HG03571 (cell line): ENCODE data around the gene LEO1.

Experiments used
- ATAC-seq: cut with Tn5 transposase; IDR thresholded peaks from one replicate; pipeline ENCODE4 v1.9.1; 2021; ENCODE audit not compliant: unreplicated experiment

The LEO1 gene

DNA sequence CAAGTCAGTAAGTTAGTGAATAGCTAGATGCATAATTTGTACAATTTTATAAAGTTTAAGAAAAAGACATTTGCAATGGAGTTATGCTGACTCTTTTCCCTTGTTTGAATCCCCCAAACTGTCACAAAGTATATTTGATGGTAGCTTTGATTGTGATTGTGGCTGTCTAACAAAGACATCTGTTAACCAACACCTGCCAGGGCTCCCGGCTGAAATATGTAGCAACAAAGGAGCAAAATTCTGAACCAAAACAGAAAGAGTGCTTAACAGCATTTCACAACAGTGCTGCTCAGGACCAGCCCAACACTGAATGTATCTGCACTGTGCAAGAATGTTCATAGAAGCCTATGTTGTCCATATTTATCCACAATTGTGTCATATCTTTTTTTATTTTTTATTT lies 39.4 kb downstream of the LEO1 start:
- no peak for ATAC-seq

DNA sequence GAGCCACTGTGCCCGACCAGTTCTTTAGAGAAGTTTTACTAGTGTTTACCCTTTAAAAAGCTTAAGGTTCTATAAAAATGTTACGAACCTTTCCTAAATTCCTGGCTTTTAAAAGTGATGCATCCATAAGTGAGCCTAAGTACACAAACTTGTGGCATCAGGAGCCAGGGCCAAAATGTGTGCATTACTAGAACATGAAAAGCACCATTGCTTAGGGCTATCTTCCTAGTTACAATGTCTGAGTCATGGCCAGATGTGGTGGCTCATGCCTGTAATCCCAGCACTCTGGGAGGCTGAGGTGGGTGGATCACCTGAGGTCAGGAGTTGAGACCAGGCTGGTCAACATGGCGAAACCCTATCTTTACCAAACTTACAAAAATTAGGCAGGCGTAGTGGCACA lies 39.9 kb downstream of the LEO1 start:
- ATAC-seq = no peak

DNA sequence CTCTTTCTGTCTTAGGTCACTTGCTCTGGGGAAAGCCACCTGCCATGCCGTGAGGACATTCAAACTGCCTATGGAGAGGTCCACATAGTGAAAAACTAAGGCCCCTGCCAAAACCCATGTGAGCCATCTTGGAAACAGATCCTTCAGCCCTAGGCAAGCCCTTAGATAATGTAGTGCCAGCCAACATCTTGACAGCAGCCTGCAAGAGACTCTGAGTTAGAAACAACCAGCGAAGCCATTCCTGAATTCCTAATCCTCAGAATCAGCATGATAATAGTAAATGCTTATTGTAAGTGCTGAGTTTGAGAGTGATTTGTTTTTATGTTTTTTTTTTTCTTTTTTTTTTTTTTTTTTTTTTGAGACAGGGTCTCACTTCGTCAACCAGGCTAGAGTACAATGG lies 40.6 kb downstream of the LEO1 start:
- no peak for ATAC-seq

DNA sequence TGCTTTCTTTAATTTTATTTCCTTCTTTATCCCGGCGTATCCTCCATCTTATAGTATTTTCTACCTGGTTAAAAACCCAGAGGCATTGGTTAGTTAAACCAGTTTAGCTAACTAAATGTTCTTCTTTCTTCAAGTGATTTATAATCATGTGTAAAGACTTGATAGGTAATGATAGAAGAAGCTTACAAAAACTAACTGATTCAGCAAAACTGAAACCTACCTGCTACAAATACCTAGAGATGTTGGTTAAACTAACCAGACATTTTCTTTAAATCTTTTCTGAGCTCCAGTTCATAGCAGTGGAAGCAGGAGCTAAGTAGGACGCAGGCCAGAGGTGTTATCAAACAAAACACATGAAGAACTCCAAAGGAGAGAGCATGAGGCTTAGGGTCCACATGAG lies 44.8 kb downstream of the LEO1 start:
- ATAC-seq = no peak

DNA sequence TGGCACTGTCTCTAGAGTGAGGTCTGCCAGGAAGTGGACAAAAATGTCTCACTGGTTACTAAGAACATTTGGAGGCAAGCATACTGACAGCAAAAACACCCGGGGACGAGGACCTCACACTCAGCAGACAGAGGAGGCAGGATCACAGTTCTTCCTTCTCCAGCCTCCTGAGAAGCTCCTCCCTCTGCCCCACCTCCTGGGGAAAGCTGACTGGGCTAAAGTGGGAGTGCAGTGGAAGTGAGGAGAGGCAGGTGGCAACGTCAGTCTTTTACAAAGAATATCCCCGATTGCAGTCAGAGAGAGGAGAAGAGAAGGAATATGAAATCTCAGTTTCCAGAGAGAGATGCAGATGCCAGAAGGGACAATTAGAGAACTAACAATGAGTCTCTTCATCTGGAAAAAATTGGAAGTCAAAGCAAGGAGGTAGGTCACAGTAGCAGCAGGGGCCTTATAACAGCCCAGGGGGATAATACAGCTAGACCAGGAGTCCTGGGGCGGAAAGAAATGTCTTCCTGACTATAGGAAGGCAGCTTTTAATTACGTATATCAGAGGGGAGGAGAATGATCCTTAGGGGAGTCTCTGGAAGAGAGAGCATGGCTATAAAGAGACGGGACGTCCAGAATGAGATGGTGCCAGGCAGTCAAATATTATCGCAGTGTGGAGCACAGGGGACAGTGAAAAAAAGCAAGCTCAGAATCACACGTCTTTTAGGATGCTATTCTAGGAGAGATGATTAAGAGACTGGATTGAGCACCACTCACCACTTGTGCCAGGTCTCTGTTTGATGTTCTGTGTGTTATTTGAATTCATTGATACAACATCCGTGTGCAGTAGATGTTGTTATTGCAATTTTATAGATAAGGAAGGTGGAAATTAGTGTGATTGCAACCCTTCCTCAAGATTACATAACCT lies 47.2 kb downstream of the LEO1 start:
- ATAC-seq = no peak

DNA sequence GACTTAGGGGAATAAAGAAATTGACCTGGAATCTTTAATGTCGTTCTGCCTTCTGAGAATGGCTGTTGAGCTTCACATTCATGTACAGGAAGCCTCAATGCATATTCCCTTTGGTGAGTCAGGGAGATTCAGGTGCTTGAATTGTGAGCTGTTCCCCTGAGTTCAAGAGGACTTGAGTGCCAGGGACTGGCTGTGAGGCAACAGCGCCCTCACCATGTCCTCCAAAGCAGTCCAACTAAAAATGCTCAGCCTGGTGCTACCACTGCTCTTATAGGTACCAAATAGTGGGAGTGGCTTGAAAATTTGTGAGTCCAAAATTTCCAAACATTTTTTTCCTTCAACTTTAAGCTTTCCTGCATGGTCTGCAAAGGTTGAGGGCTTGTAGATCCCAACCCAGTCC lies 54.1 kb downstream of the LEO1 start:
- no peak for ATAC-seq

DNA sequence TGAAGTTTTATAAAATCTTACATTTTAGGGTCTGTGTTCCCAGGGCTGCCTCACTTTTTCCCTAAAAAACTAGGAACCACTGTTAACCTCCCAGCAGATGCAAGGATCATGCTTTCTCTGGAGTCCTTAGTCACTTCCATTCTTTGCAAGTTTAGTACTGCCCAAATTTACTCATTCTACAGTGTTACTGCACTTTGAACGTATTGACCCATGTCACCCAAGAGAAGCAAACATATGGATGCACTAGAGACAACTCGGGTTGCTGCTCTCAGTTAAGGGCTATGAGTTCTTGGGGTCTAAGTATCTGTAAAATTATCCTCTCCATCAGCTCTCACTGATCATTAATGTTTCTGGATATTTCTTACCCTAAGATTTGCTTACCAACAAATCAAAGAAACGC lies 59.0 kb downstream of the LEO1 start:
- no peak for ATAC-seq

DNA sequence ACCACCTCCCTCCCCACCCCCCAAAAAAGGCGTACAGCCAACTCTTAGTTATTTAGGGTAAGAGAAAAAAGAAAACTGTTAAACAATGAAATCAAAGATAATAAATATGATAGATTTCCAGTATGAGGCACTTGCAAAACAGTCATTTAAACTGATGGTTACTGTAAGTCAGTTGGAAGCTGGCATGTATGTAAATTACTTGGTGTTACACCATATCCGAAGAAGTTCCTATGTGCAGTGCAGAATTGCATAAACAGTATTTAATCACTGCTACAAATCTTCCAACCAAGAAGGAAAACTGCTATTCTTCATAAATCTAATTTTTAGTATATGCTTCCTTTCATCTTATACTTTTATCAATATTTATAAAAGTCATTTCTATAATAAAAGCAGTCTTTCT lies 62.0 kb downstream of the LEO1 start:
- ATAC-seq = no peak

DNA sequence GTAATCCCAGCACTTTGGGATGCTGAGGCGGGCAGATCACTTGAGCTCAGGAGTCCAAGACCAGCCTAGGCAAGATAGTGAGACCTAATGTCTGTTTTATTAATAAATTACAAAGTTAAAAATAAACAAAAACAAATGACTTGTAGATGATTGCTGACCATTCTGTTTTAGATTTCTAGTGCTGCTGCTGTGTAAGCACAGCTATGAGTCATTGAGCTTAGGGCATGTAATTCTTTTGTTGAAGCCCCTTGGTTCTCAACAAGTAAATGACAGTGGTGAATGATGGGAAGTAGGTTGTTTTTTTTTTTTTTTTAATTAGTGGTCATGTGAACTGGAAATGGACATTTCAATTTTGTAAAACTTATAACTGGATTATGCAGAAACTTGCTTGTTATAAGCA lies 63.3 kb downstream of the LEO1 start:
- no peak for ATAC-seq

DNA sequence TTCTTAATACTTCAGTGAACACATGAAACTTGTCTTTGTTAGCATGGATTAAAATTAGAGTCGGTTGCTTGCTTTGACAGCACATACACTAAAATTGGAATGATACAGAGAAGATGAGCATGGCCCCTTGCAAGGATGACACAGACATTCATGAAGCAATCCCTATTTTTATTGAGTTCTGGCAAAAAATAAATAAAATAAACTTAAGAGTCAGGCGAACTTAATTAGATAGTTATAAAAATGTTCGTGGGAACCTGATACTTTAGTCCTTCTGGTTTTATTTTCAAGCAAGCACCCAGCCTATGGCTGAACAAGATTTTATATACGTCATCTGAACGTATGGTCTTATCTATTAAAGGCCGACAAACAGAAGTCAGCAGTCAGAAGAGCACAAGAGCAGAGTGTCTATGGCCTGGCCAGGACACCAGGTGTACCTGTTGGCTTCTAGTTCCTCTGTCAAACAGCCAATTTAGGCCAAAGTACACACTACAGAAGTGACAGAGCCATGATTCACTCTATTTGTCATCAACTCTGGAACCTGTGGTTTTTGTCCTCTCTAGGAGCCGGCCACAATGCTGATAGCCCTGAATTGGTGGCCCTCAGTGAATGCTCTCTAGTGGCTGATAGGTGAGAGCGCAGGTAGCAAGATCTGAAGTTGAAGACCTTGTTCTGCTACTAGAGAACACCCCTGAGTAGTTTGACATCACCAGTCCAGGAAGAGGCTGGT lies 64.3 kb downstream of the LEO1 start:
- no peak for ATAC-seq

DNA sequence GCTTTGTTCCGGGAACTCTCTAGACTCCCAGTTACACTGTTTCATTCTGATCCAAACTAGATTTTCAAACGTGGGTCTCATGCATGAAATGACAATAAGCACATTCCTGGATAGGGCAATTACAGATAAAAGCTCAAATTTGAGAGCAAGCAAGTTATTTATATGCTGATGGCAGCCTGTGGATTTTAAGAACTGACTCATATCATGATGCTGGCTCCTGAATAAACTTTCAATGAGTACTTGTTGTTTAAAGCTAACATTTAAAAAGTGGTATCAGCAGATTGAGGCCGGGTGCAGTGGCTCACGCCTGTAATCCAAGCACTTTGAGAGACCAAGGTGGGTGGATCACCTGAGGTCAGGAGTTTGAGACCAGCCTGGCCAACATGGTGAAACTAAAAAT lies 66.6 kb downstream of the LEO1 start:
- no peak for ATAC-seq

DNA sequence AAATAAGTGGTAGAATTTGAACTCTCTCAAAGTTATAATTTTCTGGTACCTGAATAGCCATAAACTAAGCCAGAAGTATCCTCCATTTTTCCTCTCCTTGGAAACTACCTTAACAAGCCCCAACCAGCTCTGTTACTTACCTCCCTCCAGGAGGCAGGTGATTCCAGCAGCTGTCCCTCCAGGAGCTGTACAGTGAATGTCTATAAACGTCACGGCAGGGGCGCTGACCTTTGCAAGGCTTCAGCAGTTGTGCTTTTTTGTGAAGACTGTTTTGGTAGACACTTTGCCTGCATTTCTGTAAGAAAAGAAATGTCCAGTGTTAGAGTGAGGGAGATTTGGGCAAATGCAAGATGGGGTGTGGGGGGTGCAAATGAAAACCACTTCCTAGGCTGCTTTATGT lies 67.2 kb downstream of the LEO1 start:
- ATAC-seq = no peak

DNA sequence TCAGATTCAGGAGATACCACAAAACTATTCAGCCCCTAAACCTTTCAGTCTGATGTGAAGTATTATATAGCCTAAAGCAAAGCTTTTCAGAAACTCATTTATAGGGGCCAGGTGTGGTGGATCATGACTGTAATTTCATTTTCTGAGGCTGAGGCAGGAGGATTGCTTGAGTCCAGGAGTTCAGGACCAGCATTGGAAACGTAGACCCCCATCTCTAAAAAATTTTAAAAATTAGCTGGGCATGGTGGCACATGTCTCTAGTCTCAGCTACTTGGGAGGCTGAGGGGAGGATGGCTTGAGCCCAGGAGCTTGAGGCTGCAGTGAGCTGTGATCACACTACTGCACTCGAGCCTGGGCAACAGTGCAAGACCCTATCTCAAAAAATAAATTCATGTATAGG lies 82.1 kb downstream of the LEO1 start:
- ATAC-seq = no peak

DNA sequence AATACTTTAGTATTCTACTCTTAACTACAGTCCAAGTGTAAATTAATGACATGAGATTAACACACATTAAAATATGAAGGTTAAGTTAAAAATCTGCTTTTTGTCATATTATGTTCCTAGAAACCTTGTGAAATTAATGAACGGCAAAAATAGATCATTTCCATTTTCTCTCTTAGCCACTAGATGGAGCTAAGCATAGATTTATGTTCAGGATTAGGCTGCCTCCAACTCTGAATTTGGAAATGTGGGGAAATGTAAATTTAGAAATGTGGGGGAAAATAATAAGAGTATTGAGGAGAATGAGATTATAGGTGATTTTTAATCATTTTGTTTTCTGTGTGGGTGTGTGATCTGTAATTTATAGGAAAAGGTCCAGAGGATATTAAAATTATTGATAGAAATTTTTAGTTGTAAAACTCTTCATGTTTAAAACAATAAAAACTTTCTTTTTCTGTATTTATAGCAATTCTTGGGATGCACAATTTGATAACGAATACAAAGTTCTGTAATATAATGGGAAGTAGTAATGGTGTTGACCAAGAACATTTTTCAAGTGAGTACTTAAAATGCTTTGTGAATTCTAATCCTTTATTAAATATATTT lies 82.9 kb downstream of the LEO1 start:
- ATAC-seq = no peak
